B cell (primary cell): ENCODE results near the gene DLGAP3.

Experiments
- EZH2 ChIP-seq: IDR thresholded peaks from 2 replicates; pipeline ENCODE4 v1.6.1; 2012; ENCODE audit warnings: borderline replicate concordance, low read depth, mild to moderate bottlenecking, moderate library complexity, low read length; ENCODE audit not compliant: insufficient read depth, poor library complexity, severe bottlenecking
- TF ChIP-seq, protein P1 (sequence below): fragments of 200-600 bp; IDR thresholded peaks from one replicate; pipeline ENCODE4 v1.8.0; 2022; ENCODE audit warnings: antibody characterized with exemption, mild to moderate bottlenecking

DNA sequence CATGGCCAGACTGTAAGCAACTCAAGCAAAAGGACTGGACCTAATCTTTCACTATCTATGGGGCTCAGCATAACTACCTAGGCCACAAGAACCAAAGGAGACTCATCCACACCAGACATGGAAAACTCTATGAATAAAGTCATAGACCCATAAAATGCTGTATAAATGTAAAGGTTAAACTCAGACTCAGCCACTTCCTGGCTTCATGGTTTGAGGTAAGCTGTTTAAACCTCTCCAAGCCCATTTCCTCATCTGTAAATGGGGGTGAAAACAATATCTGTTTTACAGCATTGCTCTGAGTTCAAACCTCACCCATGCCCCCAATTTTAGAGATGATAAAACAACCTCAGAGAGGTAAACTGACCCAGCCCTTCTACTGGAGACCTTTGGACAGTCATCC lies 65.9 kb downstream of the DLGAP3 start:
- no peak for TF ChIP-seq EZH2
- TF ChIP-seq, protein P1, sequence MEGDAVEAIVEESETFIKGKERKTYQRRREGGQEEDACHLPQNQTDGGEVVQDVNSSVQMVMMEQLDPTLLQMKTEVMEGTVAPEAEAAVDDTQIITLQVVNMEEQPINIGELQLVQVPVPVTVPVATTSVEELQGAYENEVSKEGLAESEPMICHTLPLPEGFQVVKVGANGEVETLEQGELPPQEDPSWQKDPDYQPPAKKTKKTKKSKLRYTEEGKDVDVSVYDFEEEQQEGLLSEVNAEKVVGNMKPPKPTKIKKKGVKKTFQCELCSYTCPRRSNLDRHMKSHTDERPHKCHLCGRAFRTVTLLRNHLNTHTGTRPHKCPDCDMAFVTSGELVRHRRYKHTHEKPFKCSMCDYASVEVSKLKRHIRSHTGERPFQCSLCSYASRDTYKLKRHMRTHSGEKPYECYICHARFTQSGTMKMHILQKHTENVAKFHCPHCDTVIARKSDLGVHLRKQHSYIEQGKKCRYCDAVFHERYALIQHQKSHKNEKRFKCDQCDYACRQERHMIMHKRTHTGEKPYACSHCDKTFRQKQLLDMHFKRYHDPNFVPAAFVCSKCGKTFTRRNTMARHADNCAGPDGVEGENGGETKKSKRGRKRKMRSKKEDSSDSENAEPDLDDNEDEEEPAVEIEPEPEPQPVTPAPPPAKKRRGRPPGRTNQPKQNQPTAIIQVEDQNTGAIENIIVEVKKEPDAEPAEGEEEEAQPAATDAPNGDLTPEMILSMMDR = no peak
